GM13976 (cell line): ENCODE measurements around the gene OSM.

Experiments
- DNase-seq: peaks from one replicate; pipeline ENCODE4 v3.0.0; 2012; ENCODE audit warnings: low spot score
- CTCF ChIP-seq: IDR thresholded peaks from 2 replicates; pipeline ENCODE4 v1.5.1; 2012; ENCODE audit warnings: borderline replicate concordance, mild to moderate bottlenecking; ENCODE audit not compliant: insufficient read depth; ENCODE audit errors: extremely low read depth, missing control alignments, control extremely low read depth
- in situ Hi-C: fragments of 300-500 bp; cut with MboI; formaldehyde crosslinking; loops from one replicate; pipeline ENCODE4 v1.12.0; 2022; ENCODE audit warnings: low sequenced_read_pairs, mixed read lengths, inconsistent platforms; ENCODE audit not compliant: unreplicated experiment

OSM gene

GRCh38 chr22:30279932-30280331 lies 13.3 kb upstream of the OSM start:
- in situ Hi-C loops: no loop called here
- no peak for TF ChIP-seq CTCF
- DNase-seq: no peak

GRCh38 chr22:30279046-30279788 lies 12.6 kb upstream of the OSM start:
- in situ Hi-C loops: no loop called here
- DNase-seq: no peak
- no peak for TF ChIP-seq CTCF

GRCh38 chr22:30277547-30278344 lies 11.1 kb upstream of the OSM start:
- in situ Hi-C loops: no loop called here
- no peak for DNase-seq
- TF ChIP-seq CTCF: no peak

- no peak for TF ChIP-seq CTCF
- in situ Hi-C loops: no loop called here
- DNase-seq: no peak
Observed at GRCh38 chr22:30276039-30276438, 9.4 kb upstream of the OSM start.

- in situ Hi-C loops: no loop called here
- DNase-seq: no peak
- no peak for TF ChIP-seq CTCF
Observed at GRCh38 chr22:30275625-30276024, 9.0 kb upstream of the OSM start.

- in situ Hi-C loops: no loop called here
- TF ChIP-seq CTCF: no peak
- DNase-seq: no peak
Observed at GRCh38 chr22:30274437-30274812, 7.8 kb upstream of the OSM start.
